ENCODE data around the gene PNLIPRP2. TPM values are rescaled to one million over a fixed set of nuclear protein-coding genes. Genes with fewer than 3 reads are reported as not detected.

PNLIPRP2 gene
- total and polyA plus RNA-seq, 2 of the 8 experiments (the other 6 are each of a cell fraction or from before 2014, with no cell fraction given) = 0.11 TPM; not detected in 1

- Histone ChIP-seq H3K9me3 (ENCODE audit: insufficient read depth in 2 of 2, low read depth in 1 of 2, low read length in 1 of 2) (peaks cover under 1 to 1% of the 10 kb centered on the region in 2 experiments; a peak in 2 of 4 replicates), H3K4me2 (ENCODE audit: insufficient read depth in 1 of 2, low read depth in 2 of 2, low read length in 2 of 2) (no peak overlapping the region), H3K4me3 (ENCODE audit: extremely low read depth in 1 of 4, insufficient read depth in 2 of 4, low read depth in 3 of 4, low read length in 4 of 4) (no peak overlapping the region), H3K36me3 (ENCODE audit: control insufficient read depth in 2 of 4, insufficient read depth in 4 of 4, low read length in 3 of 4) (no peaks in the 10 kb centered on the region), H4K8ac (ENCODE audit: extremely low read depth, insufficient read depth, low read length) (no peak overlapping the region), H3K56ac (replicated peaks; ENCODE audit: insufficient read length, low read depth, low read length) (no peak overlapping the region), H3K79me2 (ENCODE audit: control insufficient read depth in 1 of 2, insufficient read depth in 2 of 2, low read length in 2 of 2) (no peaks in the 10 kb centered on the region), H4K91ac (replicated peaks; ENCODE audit: insufficient read length, low read length) (no peak overlapping the region), H2BK5ac (ENCODE audit: low read depth, low read length) (no peak overlapping the region), H3K4ac (replicated peaks; ENCODE audit: insufficient read length, low read depth, low read length) (no peak overlapping the region), H3K14ac (ENCODE audit: insufficient read length) (no peak overlapping the region), H2BK20ac (ENCODE audit: low read length) (no peak overlapping the region), H3K79me1 (ENCODE audit: low read depth, low read length) (no peaks in the 10 kb centered on the region), H2AK5ac (ENCODE audit: low read depth, low read length) (no peak overlapping the region), H3K27me3 (replicated peaks in 1 of 4; ENCODE audit: control insufficient read depth in 3 of 4, extremely low read depth in 1 of 4, insufficient read depth in 3 of 4, low read length in 3 of 4) (peaks cover 0 to 2% (median 0%) of the 10 kb centered on the region in 4 experiments; a peak in 2 of 7 replicates), H3K23me2 (ENCODE audit: low read depth, low read length) (no peaks in the 10 kb centered on the region), H2AFZ (ENCODE audit: low read length) (no peak overlapping the region), H2BK120ac (replicated peaks; ENCODE audit: low read depth, low read length) (no peak overlapping the region), H3K4me1 (replicated peaks in 1 of 4; ENCODE audit: control insufficient read depth in 3 of 4, insufficient read depth in 4 of 4, low read length in 3 of 4) (no peaks in the 10 kb centered on the region; a peak in 1 of 7 replicates), H4K5ac (ENCODE audit: insufficient read length, low read depth, low read length) (no peak overlapping the region), H3K18ac (ENCODE audit: extremely low read depth, low read length) (no peak overlapping the region), H2BK15ac (ENCODE audit: low read length) (no peak overlapping the region), H4K20me1 (replicated peaks in 1 of 2; ENCODE audit: control insufficient read depth in 1 of 2, insufficient read depth in 2 of 2, low read length in 2 of 2) (no peaks in the 10 kb centered on the region), H3K23ac (ENCODE audit: insufficient read length) (no peak overlapping the region), H3K27ac (ENCODE audit: low read depth, low read length) (no peak overlapping the region), H3K9ac (replicated peaks in 1 of 4; ENCODE audit: extremely low read depth in 1 of 4, low read depth in 3 of 4, low read length in 3 of 4) (no peak overlapping the region), H2BK12ac (ENCODE audit: low read depth, low read length) (no peak overlapping the region)
- ChIA-PET POLR2A (ENCODE audit: partially characterized antibody) (no interaction called here), CTCF (ENCODE audit: partially characterized antibody) (interaction anchor here (0.8 to 2.4 kb wide), 7 partner anchors 10 to 601 kb away, joined by 3 to 13 read pairs (median 4); no protein-coding TSS in a partner anchor)
- 85% methylated on average over 3 of the region's 3 CpGs; no CpG with 5 or more reads in 1 of the 2 experiments for WGBS, 2 experiments (ENCODE audit: extremely low coverage in 1 of 2, insufficient coverage in 1 of 2, insufficient read length in 1 of 2, insufficient replicate concordance in 2 of 2, low coverage in 1 of 2, low lambda C conversion rate in 2 of 2, missing lambda C conversion rate in 1 of 2)
- DNase-seq (ENCODE audit: low read depth in 1 of 2, low spot score in 2 of 2) (no peak), FAIRE-seq (no peak)
- TF ChIP-seq TCF12 (IDR thresholded peaks at IDR 0.05; ENCODE audit: low read depth, low read length) (no peak), SRF (IDR thresholded peaks at IDR 0.05; ENCODE audit: low read depth, low read length) (no peak), MAFK (IDR thresholded peaks at IDR 0.05; ENCODE audit: low read depth, low read length) (no peak), E2F6 (IDR thresholded peaks at IDR 0.05) (no peak), ATF2 (IDR thresholded peaks at IDR 0.05; ENCODE audit: low read length) (no peak), ATF3 (IDR thresholded peaks at IDR 0.05; ENCODE audit: insufficient read depth, low read depth, low read length) (no peak), USF2 (IDR thresholded peaks at IDR 0.05; ENCODE audit: low read length) (no peak), CBX5 (IDR thresholded peaks at IDR 0.05; ENCODE audit: low read depth, low read length) (no peak)
Observed at GRCh38 chr10:116615199-116615776, 5.5 kb upstream of the PNLIPRP2 start.
